ENCODE data around the gene FOXA3.

Gene FOXA3

DNA sequence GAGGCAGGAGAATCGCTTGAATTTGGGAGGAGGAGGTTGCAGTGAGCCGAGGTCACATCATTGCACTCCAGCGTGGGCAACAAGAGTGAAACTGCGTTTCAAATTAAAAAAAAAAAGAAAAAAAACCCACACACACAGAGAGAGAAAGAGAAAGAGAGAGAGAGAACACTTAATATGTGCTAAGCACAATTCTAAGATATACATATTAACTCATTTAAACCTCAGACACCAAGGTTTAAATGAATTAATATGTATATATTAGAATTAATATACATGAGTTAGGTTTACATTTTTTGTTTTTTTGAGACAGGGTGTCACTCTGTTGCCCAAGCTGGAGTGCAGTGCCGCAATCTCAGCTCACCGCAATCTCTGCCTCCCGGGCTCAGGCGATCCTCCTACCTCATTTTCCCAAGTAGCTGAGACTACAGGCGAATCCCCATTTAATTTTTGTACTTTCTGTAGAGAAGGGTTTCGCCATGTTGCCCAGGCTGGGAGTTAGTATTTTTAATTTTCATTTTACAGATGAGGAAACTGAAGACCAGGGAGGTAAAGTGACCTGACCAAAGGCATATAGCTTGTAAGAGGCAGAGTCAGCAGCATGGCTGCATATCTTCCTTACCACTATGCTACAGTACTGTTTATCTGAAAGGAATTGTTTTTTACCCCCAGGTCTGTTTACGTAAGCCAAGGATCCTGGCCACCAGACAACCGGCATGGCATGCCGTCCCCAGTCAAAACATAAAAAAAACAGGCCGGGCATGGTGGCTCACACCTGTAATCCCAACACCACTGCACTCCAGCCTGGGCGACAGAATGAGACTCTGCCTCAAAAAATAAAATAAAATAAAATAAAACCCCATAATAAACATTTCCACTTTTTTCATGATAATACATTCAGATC is 3.5 kb upstream of the FOXA3 start:
- TF ChIP-seq, protein P1, sequence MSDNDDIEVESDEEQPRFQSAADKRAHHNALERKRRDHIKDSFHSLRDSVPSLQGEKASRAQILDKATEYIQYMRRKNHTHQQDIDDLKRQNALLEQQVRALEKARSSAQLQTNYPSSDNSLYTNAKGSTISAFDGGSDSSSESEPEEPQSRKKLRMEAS (IDR thresholded peaks at IDR 0.05; ENCODE audit: low read depth, low read length), result no peak
- TF ChIP-seq MYC (IDR thresholded peaks at IDR 0.05; ENCODE audit: low read depth, low read length) (no peak), CTCF (IDR thresholded peaks at IDR 0.05; ENCODE audit: low read depth, low read length) (no peak), POLR2A (IDR thresholded peaks at IDR 0.05; ENCODE audit: extremely low read depth, insufficient read length) (no peak)
- H3K4me3 ChIP-seq (ENCODE audit: low read depth, low read length), result no peak overlapping the region
- DNase-seq (ENCODE audit: low read depth), result no peak

DNA sequence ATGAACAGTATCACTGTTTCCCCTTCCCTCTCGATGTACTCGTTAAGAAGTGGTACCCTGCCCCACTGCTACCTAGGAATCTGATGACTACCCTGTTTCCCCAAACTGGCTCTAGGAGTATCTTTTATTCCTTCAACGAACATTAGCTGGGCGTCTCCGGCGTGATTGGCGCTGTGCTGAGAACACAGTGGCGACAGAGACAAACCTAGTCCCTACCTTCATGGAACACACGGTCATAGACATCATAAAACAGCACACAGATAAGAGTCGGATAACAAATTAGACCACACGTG is 1.9 kb upstream of the FOXA3 start:
- no peak for TF ChIP-seq CTCF (IDR thresholded peaks at IDR 0.05; ENCODE audit: low read depth, low read length)
- peak overlapping the region; percentile 80 for H3K4me3 ChIP-seq (ENCODE audit: low read depth, low read length)
- no peak for DNase-seq (ENCODE audit: low read depth)

GRCh38 chr19:45862564-45863334 is 1.4 kb upstream of the FOXA3 start, which contains the start of gene SYMPK:
SYMPK (minus strand) TSS chr19:45863147; CDS start chr19:45854495, 8,652 bp downstream.
- peak; percentile 100 for DNase-seq (ENCODE audit: low read depth)
- peak within 1 kb of the TSS; percentile 80 for H3K4me3 ChIP-seq (ENCODE audit: low read depth, low read length)
- TF ChIP-seq CTCF (IDR thresholded peaks at IDR 0.05; ENCODE audit: low read depth, low read length), result no peak
- peak; percentile 43 for TF ChIP-seq MYC (IDR thresholded peaks at IDR 0.05; ENCODE audit: low read depth, low read length)
- TF ChIP-seq, protein P1 (IDR thresholded peaks at IDR 0.05; ENCODE audit: low read depth, low read length), result peak; percentile 85
- TF ChIP-seq POLR2A (IDR thresholded peaks at IDR 0.05; ENCODE audit: extremely low read depth, insufficient read length), result peak; percentile 78

DNA sequence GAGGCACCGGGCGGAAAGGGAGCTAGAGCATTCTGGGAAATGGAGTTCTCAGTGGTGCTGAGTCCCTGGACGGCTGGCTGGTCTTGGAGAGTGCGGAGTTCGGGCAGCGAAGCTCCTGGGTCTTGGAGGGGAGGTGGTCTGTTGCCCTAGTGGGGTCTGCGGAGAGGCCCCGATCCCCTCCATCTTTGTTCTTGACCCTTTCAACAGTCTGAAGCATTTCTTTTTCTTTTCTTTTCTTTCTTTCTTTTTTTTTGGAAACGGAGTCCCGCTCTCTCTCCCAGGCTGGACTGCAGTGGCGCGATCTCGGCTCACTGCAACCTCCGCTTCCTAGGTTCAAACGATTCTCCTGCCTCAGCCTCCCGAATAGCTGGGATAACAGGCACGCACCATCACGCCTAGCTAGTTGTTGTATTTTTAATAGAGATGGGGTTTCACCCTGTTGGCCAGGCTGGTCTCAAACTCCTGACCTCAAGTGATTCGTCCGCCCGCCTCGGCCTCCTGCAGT is 739 bp upstream of the FOXA3 start:
- DNase-seq (ENCODE audit: low read depth), result no peak
- H3K4me3 ChIP-seq (ENCODE audit: low read depth, low read length), result peak overlapping the region; percentile 41
- TF ChIP-seq MYC (IDR thresholded peaks at IDR 0.05; ENCODE audit: low read depth, low read length) (peak; percentile 88; the same call in 1 of the 2 replicates), CTCF (IDR thresholded peaks at IDR 0.05; ENCODE audit: low read depth, low read length) (no peak), POLR2A (IDR thresholded peaks at IDR 0.05; ENCODE audit: extremely low read depth, insufficient read length) (no peak)

- TF ChIP-seq, protein P1 (IDR thresholded peaks at IDR 0.05; ENCODE audit: low read depth, low read length), result no peak
- TF ChIP-seq POLR2A (IDR thresholded peaks at IDR 0.05; ENCODE audit: extremely low read depth, insufficient read length), result no peak
- TF ChIP-seq MYC (IDR thresholded peaks at IDR 0.05; ENCODE audit: low read depth, low read length), result no peak
- TF ChIP-seq CTCF (IDR thresholded peaks at IDR 0.05; ENCODE audit: low read depth, low read length), result no peak
- peak; percentile 19 for DNase-seq (ENCODE audit: low read depth)
- no peak overlapping the region for H3K4me3 ChIP-seq (ENCODE audit: low read depth, low read length)
Measured at GRCh38 chr19:45864629-45865082, 530 bp downstream of the FOXA3 start.
